Endothelial cell (in vitro differentiated cells): ENCODE results near the gene VAMP7. TPM values are rescaled to one million over a fixed set of nuclear protein-coding genes. Genes with fewer than 3 reads are reported as not detected.

Experiments
- DNase-seq: peaks from one replicate; pipeline ENCODE4 v3.0.0; 2021; ENCODE audit warnings: low spot score
- H3K27ac Mint-ChIP-seq: one replicate; pipeline ENCODE4 v1.8.0; 2021; ENCODE audit warnings: mixed read lengths, inconsistent platforms; ENCODE audit not compliant: unreplicated experiment
- H3K27me3 Mint-ChIP-seq: one replicate; pipeline ENCODE4 v1.8.0; 2021; ENCODE audit warnings: mild to moderate bottlenecking, moderate library complexity, mixed read lengths, inconsistent platforms; ENCODE audit not compliant: unreplicated experiment
- H3K36me3 Mint-ChIP-seq: one replicate; pipeline ENCODE4 v1.8.0; 2021; ENCODE audit warnings: mild to moderate bottlenecking, low read depth, mixed read lengths, inconsistent platforms; ENCODE audit not compliant: unreplicated experiment
- H3K4me1 Mint-ChIP-seq: one replicate; pipeline ENCODE4 v1.8.0; 2021; ENCODE audit warnings: mild to moderate bottlenecking, mixed read lengths, inconsistent platforms; ENCODE audit not compliant: unreplicated experiment
- H3K4me3 Mint-ChIP-seq: one replicate; pipeline ENCODE4 v1.8.0; 2021; ENCODE audit warnings: mild to moderate bottlenecking, mixed read lengths, inconsistent platforms; ENCODE audit not compliant: unreplicated experiment
- H3K9me3 Mint-ChIP-seq: one replicate; pipeline ENCODE4 v1.8.0; 2021; ENCODE audit warnings: mixed read lengths, inconsistent platforms; ENCODE audit not compliant: unreplicated experiment
- total RNA-seq: library from RNA; stranded (reverse); fragmentation: NEBNext Ultra II Directional; extraction: Animal tissue kit (Norgen Biotek cat#: 25700); gene quantifications from one replicate; pipeline ENCODE4 v1.2.1, GENCODE V29; 2021; ENCODE audit not compliant: unreplicated experiment
- TF ChIP-seq, protein P1 (sequence below): fragments of 200-600 bp; sonication (generic); IDR thresholded peaks from one replicate; pipeline ENCODE4 v1.5.0; 2021; ENCODE audit warnings: antibody characterized with exemption; ENCODE audit not compliant: unreplicated experiment

The VAMP7 gene
- total RNA-seq, 1 donor from 2014 or later, result 29.1 TPM

DNA sequence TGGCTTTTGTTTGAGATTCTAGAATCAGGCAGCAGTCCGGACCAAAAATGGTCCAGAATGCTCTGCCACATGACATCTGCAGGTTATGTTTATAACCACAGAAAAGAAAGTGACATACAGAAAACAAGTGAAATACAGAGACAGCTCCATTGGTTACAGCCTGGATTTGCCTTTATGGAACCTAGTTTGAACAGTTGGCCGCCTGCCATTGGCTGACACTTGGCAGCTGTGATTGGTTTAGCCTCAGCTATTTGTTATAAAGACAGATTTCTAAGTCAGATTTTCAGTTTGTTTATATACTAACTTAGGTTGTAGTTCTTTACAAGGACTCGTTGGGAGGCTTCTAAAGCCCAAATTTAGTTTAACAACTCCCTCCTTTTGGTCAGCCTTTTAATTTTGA lies 75.5 kb downstream of the VAMP7 start:
- Mint-ChIP-seq H3K4me3 (no peak overlapping the region), H3K27ac (no peak overlapping the region), H3K36me3 (no peaks in the 10 kb centered on the region), H3K4me1 (peaks cover 19% of the 10 kb centered on the region), H3K27me3 (no peaks in the 10 kb centered on the region), H3K9me3 (peaks cover 10% of the 10 kb centered on the region)
- no peak for DNase-seq
- TF ChIP-seq, protein P1, sequence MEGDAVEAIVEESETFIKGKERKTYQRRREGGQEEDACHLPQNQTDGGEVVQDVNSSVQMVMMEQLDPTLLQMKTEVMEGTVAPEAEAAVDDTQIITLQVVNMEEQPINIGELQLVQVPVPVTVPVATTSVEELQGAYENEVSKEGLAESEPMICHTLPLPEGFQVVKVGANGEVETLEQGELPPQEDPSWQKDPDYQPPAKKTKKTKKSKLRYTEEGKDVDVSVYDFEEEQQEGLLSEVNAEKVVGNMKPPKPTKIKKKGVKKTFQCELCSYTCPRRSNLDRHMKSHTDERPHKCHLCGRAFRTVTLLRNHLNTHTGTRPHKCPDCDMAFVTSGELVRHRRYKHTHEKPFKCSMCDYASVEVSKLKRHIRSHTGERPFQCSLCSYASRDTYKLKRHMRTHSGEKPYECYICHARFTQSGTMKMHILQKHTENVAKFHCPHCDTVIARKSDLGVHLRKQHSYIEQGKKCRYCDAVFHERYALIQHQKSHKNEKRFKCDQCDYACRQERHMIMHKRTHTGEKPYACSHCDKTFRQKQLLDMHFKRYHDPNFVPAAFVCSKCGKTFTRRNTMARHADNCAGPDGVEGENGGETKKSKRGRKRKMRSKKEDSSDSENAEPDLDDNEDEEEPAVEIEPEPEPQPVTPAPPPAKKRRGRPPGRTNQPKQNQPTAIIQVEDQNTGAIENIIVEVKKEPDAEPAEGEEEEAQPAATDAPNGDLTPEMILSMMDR, result no peak

DNA sequence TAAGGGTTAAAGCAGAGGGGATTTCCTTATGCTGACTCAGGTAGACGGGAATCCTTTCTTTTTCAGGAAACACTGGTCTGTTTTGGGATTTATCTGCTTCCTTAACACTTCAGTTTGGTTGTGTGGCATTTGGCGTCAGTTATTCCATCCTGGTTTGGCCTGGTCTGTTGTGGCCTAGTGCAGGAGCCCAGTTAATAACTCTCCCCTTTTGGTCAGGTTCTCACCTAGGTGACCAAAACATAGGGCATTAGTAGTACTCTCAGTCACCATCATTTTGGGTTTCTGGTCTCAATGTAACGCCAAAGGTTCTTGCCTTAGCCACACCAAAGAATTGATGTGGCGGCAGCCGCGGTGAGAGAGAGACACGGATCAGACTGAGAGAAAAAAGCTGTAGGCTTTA lies 76.7 kb downstream of the VAMP7 start:
- Mint-ChIP-seq H3K9me3 (peaks cover 10% of the 10 kb centered on the region), H3K4me1 (peaks cover 19% of the 10 kb centered on the region), H3K27me3 (no peaks in the 10 kb centered on the region), H3K4me3 (no peak overlapping the region), H3K27ac (peak overlapping the region; percentile 67), H3K36me3 (no peaks in the 10 kb centered on the region)
- DNase-seq, result no peak
- TF ChIP-seq, protein P1, result no peak

DNA sequence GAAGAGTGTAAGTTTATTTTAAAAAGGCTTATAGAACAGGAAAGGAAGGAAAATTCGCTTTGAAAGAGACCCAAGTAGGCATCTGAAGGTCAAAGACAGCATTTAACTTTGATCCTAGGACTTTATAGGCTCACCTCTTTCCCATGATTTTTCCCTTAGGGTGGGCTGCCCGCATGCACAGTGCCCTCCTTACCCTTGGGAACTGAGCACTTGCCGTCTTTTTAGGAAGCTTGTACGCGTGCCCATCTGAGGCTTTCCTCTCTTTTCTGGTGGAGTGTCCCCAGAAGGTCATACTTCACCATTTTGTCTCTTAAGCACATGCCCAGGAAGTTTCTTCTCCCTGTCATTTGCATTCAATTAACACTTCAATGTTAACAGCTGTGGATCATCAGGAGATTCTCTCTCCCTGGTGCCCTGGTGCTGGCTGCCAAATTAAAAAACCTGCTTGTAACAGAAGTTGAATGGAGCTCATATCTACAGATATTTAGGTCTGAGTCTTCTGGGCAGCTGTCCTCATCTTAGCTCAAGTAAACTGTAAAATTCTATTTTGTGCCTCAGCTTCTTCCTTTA lies 78.0 kb downstream of the VAMP7 start:
- H3K4me1 Mint-ChIP-seq, result peaks cover 19% of the 10 kb centered on the region
- peak overlapping the region; percentile 32 for H3K27ac Mint-ChIP-seq
- no peak for DNase-seq
- H3K4me3 Mint-ChIP-seq, result no peak overlapping the region
- TF ChIP-seq, protein P1, result no peak
- peaks cover 6% of the 10 kb centered on the region for H3K36me3 Mint-ChIP-seq
- peaks cover 2% of the 10 kb centered on the region for H3K27me3 Mint-ChIP-seq
- peaks cover 16% of the 10 kb centered on the region for H3K9me3 Mint-ChIP-seq

DNA sequence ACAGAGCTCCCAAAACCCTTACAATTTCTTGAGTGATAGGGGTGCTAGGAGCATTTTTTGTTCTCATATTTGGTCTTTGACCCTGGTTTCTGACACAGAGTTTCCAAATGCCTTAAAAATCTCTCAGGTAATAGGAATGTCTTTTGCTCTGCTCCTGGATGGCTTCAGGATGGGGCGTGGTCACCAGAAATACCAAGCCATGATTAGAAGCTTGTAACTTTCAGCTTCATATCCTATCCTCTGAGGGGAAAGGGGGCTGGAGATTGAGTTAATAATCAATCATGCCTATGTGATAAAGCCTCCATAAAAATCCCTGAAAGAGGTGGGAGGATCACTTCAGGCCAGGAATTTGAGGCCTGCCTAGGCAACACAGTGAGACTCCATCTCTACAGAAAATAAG lies 81.8 kb downstream of the VAMP7 start:
- Mint-ChIP-seq H3K9me3 (peaks cover 23% of the 10 kb centered on the region), H3K27me3 (peaks cover 2% of the 10 kb centered on the region), H3K4me3 (no peak overlapping the region), H3K4me1 (peaks cover 12% of the 10 kb centered on the region), H3K36me3 (peaks cover 9% of the 10 kb centered on the region), H3K27ac (no peak overlapping the region)
- TF ChIP-seq, protein P1, result no peak
- no peak for DNase-seq

DNA sequence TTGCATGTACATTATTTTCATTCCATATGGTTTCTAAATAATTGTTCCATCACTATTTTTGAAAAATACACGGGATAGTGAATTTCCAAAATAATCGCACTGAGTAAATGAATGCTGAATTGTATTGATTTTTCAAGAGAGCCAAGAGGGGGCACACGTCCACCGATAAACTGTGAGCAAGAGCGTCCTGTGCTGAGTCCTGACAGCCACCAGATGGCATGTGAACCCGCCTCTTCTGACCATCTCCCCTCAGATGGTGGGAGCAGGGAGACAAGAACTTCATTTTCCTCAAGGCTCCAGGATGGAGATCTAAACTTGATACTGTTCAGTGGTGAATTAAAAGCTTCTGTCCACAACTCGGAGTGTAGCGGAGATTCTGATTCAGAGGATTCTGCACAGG lies 85.7 kb downstream of the VAMP7 start:
- peaks cover 5% of the 10 kb centered on the region for H3K27me3 Mint-ChIP-seq

More for the DNA sequence above, 85.7 kb downstream of the VAMP7 start:
- peaks cover 29% of the 10 kb centered on the region for H3K9me3 Mint-ChIP-seq
- TF ChIP-seq, protein P1, result no peak
- no peak overlapping the region for H3K27ac Mint-ChIP-seq
- no peak for DNase-seq
- peaks cover 25% of the 10 kb centered on the region for H3K36me3 Mint-ChIP-seq
- no peaks in the 10 kb centered on the region for H3K4me1 Mint-ChIP-seq
- H3K4me3 Mint-ChIP-seq, result no peak overlapping the region
